MM.1S (cell line): ENCODE data around the gene SPATA45.

Experiments
- EZH2phosphoT487 ChIP-seq: fragments of 300-600 bp; sonication (generic); IDR thresholded peaks from 2 replicates; pipeline ENCODE4 v1.6.1; 2018; ENCODE audit warnings: antibody characterized with exemption, low read length
- TF ChIP-seq, protein P1 (sequence below): fragments of 300-600 bp; sonication (generic); IDR thresholded peaks from 2 replicates; pipeline ENCODE4 v1.5.1; 2016; ENCODE audit warnings: antibody characterized with exemption, low read length, mixed read lengths

DNA sequence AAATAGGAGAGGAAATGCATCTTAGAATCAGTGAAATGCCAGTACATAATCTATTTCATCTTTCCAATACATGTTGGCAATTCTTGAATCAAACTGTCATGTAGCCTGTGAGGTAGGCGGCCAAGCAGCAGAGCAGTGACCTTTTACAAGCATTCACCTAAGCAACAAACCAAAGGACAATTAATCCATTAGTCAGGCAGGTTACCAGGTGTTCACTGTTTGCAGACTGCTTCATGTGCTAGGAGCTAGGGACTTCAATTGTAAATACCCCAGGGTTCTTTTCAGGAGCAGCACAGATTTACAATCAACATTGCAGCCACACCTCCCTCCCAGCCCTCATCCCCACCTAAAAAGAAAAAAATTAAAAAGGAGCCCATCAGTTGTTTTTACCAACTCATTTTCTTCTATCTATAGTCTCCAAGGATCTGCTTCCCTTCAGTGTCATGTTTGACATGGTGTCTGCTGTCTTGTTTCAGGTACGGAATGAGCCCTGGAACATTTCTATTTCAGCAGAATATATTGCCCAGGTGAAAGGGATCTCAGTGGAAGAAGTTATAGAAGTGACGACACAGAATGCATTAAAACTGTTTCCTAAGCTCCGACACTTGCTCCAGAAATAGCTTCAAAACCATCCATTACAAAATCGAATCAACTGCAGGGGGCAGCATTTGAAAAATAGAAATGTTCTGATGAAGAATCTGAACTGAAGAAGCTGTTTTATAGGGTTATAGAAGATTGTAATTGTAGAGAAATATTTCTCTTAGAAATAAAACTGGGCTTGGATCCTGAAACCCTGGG is 32.7 kb downstream of the SPATA45 start:
- TF ChIP-seq, protein P1, sequence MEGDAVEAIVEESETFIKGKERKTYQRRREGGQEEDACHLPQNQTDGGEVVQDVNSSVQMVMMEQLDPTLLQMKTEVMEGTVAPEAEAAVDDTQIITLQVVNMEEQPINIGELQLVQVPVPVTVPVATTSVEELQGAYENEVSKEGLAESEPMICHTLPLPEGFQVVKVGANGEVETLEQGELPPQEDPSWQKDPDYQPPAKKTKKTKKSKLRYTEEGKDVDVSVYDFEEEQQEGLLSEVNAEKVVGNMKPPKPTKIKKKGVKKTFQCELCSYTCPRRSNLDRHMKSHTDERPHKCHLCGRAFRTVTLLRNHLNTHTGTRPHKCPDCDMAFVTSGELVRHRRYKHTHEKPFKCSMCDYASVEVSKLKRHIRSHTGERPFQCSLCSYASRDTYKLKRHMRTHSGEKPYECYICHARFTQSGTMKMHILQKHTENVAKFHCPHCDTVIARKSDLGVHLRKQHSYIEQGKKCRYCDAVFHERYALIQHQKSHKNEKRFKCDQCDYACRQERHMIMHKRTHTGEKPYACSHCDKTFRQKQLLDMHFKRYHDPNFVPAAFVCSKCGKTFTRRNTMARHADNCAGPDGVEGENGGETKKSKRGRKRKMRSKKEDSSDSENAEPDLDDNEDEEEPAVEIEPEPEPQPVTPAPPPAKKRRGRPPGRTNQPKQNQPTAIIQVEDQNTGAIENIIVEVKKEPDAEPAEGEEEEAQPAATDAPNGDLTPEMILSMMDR, result peak; percentile 43
- TF ChIP-seq EZH2phosphoT487, result no peak
